Measurements from ENCODE around the gene ERRFI1. TPM values are rescaled to one million over a fixed set of nuclear protein-coding genes. Genes with fewer than 3 reads are reported as not detected.

ERRFI1 gene
- total RNA-seq, 1 experiment from 2014 or later = 44.6 TPM

GRCh38 chr1:8042134-8042533, 16.0 kb upstream of the ERRFI1 start:
- Mint-ChIP-seq H3K27me3 (ENCODE audit: low read depth) (peaks cover 3% of the 10 kb centered on the region; the same call in 1 of the 2 replicates), H3K27ac (no peak overlapping the region), H3K4me3 (no peak overlapping the region), H3K36me3 (peaks cover 9% of the 10 kb centered on the region), H3K4me1 (no peaks in the 10 kb centered on the region), H3K9me3 (peaks cover 23% of the 10 kb centered on the region)
- no peak for ATAC-seq
- CTCF ChIA-PET = interaction anchor here (0.7 kb wide), 1 partner anchor 156 kb away, joined by 3 read pairs; no protein-coding TSS in a partner anchor
- POLR2A ChIA-PET = no interaction called here
- TF ChIP-seq JUN (CRISPR knock-in tag; IDR thresholded peaks at IDR 0.05) (no peak), FOXP1 (CRISPR knock-in tag; IDR thresholded peaks at IDR 0.05; ENCODE audit: borderline replicate concordance) (no peak), RORB (CRISPR knock-in tag; IDR thresholded peaks at IDR 0.05) (no peak), FOXK1 (CRISPR knock-in tag; IDR thresholded peaks at IDR 0.05) (no peak), IRF2 (CRISPR knock-in tag; IDR thresholded peaks at IDR 0.05; ENCODE audit: borderline replicate concordance, low read depth) (no peak)
- no peak for DNase-seq (ENCODE audit: low spot score)

- ChIA-PET CTCF (interaction anchor here (1.2 to 1.4 kb wide), 2 partner anchors 25 to 274 kb away, joined by 4 to 5 read pairs; no protein-coding TSS in a partner anchor), POLR2A (interaction anchor here (0.6 kb wide), 1 partner anchor 1459 kb away, joined by 4 read pairs; no protein-coding TSS in a partner anchor)
- ATAC-seq (no peak), DNase-seq (ENCODE audit: low spot score) (no peak)
- Mint-ChIP-seq H3K27ac (no peak overlapping the region), H3K4me1 (no peaks in the 10 kb centered on the region), H3K36me3 (peaks cover 9% of the 10 kb centered on the region), H3K4me3 (no peak overlapping the region), H3K27me3 (ENCODE audit: low read depth) (peaks cover 3% of the 10 kb centered on the region; the same call in 1 of the 2 replicates), H3K9me3 (peaks cover 23% of the 10 kb centered on the region)
- no peak for TF ChIP-seq NFYB (CRISPR knock-in tag; conservative IDR thresholded peaks at IDR 0.05; ENCODE audit: low read depth)
- TF ChIP-seq GABPB1 (CRISPR knock-in tag; IDR thresholded peaks at IDR 0.05) = 0 out of 2 replicates have a peak, but pooled peaks have one; percentile 11
Measured at GRCh38 chr1:8040586-8040985, 14.5 kb upstream of the ERRFI1 start.

GRCh38 chr1:8039071-8039470, 13.0 kb upstream of the ERRFI1 start:
- Mint-ChIP-seq H3K27ac (no peak overlapping the region), H3K36me3 (peaks cover 9% of the 10 kb centered on the region), H3K9me3 (peaks cover 23% of the 10 kb centered on the region), H3K4me3 (no peak overlapping the region), H3K27me3 (ENCODE audit: low read depth) (peaks cover 3% of the 10 kb centered on the region; the same call in 1 of the 2 replicates), H3K4me1 (no peaks in the 10 kb centered on the region)
- ChIA-PET POLR2A (interaction anchor here (0.5 kb wide), 1 partner anchor 14 kb away, joined by 5 read pairs; no protein-coding TSS in a partner anchor), CTCF (no interaction called here)
- ATAC-seq = no peak
- DNase-seq (ENCODE audit: low spot score) = no peak
- TF ChIP-seq ZNF263 (CRISPR knock-in tag; IDR thresholded peaks at IDR 0.05; ENCODE audit: low read depth) = no peak
- no peak for TF ChIP-seq ZNF512 (CRISPR knock-in tag; IDR thresholded peaks at IDR 0.05; ENCODE audit: borderline replicate concordance)
- TF ChIP-seq SP1 (CRISPR knock-in tag; conservative IDR thresholded peaks at IDR 0.05) = no peak
- TF ChIP-seq JUN (CRISPR knock-in tag; IDR thresholded peaks at IDR 0.05) = no peak
- TF ChIP-seq CBFB (CRISPR knock-in tag; IDR thresholded peaks at IDR 0.05; ENCODE audit: low read depth) = no peak
- TF ChIP-seq ARID4B (CRISPR knock-in tag; IDR thresholded peaks at IDR 0.05; ENCODE audit: borderline replicate concordance) = no peak
- TF ChIP-seq STAT6 (CRISPR knock-in tag; conservative IDR thresholded peaks at IDR 0.05; ENCODE audit: low read depth) = no peak
- TF ChIP-seq ATF6 (CRISPR knock-in tag; IDR thresholded peaks at IDR 0.05) = no peak
- TF ChIP-seq HMGXB4 (CRISPR knock-in tag; IDR thresholded peaks at IDR 0.05) = no peak
- TF ChIP-seq USF2 (CRISPR knock-in tag; IDR thresholded peaks at IDR 0.05) = no peak
- no peak for TF ChIP-seq MYBL2 (CRISPR knock-in tag; IDR thresholded peaks at IDR 0.05)

All from WTC11 (cell line).